Esophagus muscularis mucosa (tissue), 4 donors: ENCODE data around the gene IFNGR2. TPM values are rescaled to one million over a fixed set of nuclear protein-coding genes. Genes with fewer than 3 reads are reported as not detected.

ENCODE experiments used
- DNase-seq: peaks from one replicate; pipeline ENCODE4 v3.0.0-alpha.2; 2017; ENCODE audit errors: extremely low spot score
- H3K27ac ChIP-seq, 4 donors: fragments of 200-600 bp; sonication (generic); replicated peaks in 1 of 4; 1 replicate in 3 of 4; 2 replicates in 1 of 4; pipeline ENCODE4 v1.5.1; 2016 to 2019; ENCODE audit warnings: mild to moderate bottlenecking in 1 of 4
- H3K27me3 ChIP-seq, 4 donors: fragments of 200-600 bp; sonication (generic); one replicate each; pipeline versions ENCODE4 v1.5.1 to v1.6.0; 2016 to 2019
- H3K36me3 ChIP-seq, 4 donors: fragments of 200-600 bp; sonication (generic); one replicate each; pipeline ENCODE4 v1.5.1; 2016 to 2019
- H3K4me1 ChIP-seq, 4 donors: fragments of 200-600 bp; sonication (generic); one replicate each; pipeline ENCODE4 v1.5.1; 2016 to 2019
- H3K4me3 ChIP-seq, 4 donors: fragments of 200-600 bp; sonication (generic); 1 replicate in 2 of 4; 2 replicates in 2 of 4; pipeline ENCODE4 v1.5.1; 2016 to 2019; ENCODE audit warnings: mild to moderate bottlenecking in 4 of 4, moderate library complexity in 1 of 4
- H3K9me3 ChIP-seq, 4 donors: fragments of 200-600 bp; sonication (generic); 1 replicate in 3 of 4; 2 replicates in 1 of 4; pipeline ENCODE4 v1.5.1; 2016 to 2019
- EP300 ChIP-seq: sonication (generic); formaldehyde crosslinking; IDR thresholded peaks from one replicate; pipeline ENCODE4 v1.6.1; 2017; ENCODE audit warnings: antibody characterized with exemption
- POLR2A ChIP-seq: fragments of 450-650 bp; IDR thresholded peaks from one replicate; pipeline ENCODE4 v1.6.1; 2017; ENCODE audit warnings: antibody characterized with exemption, moderate library complexity, mild to moderate bottlenecking, low read depth
- POLR2AphosphoS5 ChIP-seq, 2 donors: sonication (generic); formaldehyde crosslinking; IDR thresholded peaks; one replicate each; pipeline ENCODE4 v1.6.1; 2017; ENCODE audit warnings: antibody characterized with exemption in 2 of 2
- WGBS: methylation state at CpG from one replicate; pipeline ENCODE4 v1.1.5; 2018; 5-methylcytosine and 5-hydroxymethylcytosine counted together
- intact Hi-C: fragments of 100-400 bp; cut with DNase I; formaldehyde crosslinking; loops from one replicate; pipeline ENCODE4 v1.15.1; 2023
- total RNA-seq, 4 donors: library from RNA; depleted of rRNA; stranded (reverse); fragments of >200 nt; gene quantifications; one replicate each; pipeline versions ENCODE4 v1.1.0 to v1.2.1, GENCODE V29; 2016
- TF ChIP-seq, protein P1 (sequence below), 3 experiments: fragments of 200-600 bp in 2 of 3; fragments of 450-650 bp in 1 of 3; sonication (generic) in 2 of 3; IDR thresholded peaks; one replicate each; pipeline ENCODE4 v1.5.1; 2017 to 2019; ENCODE audit warnings: antibody characterized with exemption in 3 of 3, mild to moderate bottlenecking in 2 of 3, moderate library complexity in 1 of 3

IFNGR2 gene
- total RNA-seq, 4 donors from 2014 or later = 28.7 to 56.3 (median 39.3) TPM

DNA sequence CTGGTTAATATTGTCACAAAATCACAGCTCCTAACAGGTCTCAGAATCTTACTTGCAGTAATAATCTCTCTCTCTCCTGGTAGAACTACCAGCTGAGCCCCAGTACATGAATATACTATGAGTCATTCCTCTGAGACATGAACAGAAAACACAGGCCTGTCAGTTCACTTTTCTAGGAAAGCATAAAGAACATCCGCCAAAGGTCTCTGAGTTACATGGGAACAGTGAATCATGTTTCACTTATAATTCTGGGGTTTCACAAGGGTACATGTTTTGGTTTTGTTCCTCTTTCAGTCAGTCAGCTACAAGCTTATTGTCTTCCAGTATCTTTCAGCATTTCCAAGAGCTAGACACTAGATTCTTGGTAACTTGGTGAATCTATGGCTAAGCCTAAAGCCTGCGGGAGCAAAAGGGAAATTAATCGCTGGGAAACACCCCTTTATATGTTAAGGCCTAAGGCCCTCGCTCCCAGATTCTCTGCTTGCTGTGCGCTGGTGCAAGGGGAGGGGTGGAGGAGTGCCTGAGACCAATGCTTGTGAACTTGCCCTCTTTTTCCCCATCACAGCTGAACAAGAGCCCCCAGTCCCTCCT is 31.7 kb downstream of the IFNGR2 start:
- no peaks in the 10 kb centered on the region for H3K27me3 ChIP-seq
- H3K27ac ChIP-seq = peak overlapping the region; percentile 64 to 83 (median 78)
- intact Hi-C loops = no loop called here
- TF ChIP-seq, protein P1, sequence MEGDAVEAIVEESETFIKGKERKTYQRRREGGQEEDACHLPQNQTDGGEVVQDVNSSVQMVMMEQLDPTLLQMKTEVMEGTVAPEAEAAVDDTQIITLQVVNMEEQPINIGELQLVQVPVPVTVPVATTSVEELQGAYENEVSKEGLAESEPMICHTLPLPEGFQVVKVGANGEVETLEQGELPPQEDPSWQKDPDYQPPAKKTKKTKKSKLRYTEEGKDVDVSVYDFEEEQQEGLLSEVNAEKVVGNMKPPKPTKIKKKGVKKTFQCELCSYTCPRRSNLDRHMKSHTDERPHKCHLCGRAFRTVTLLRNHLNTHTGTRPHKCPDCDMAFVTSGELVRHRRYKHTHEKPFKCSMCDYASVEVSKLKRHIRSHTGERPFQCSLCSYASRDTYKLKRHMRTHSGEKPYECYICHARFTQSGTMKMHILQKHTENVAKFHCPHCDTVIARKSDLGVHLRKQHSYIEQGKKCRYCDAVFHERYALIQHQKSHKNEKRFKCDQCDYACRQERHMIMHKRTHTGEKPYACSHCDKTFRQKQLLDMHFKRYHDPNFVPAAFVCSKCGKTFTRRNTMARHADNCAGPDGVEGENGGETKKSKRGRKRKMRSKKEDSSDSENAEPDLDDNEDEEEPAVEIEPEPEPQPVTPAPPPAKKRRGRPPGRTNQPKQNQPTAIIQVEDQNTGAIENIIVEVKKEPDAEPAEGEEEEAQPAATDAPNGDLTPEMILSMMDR (IDR thresholded peaks at IDR 0.05) = no peak
- TF ChIP-seq POLR2A (no peak), POLR2AphosphoS5 (IDR thresholded peaks at IDR 0.05) (peak in 1 of 2 donors; percentile 79), EP300 (no peak)
- no peak overlapping the region for H3K4me3 ChIP-seq
- 61% methylated on average over 5 of the region's 5 CpGs for WGBS
- peaks cover 52 to 95% (median 82%) of the 10 kb centered on the region in 4 donors for H3K36me3 ChIP-seq
- no peak for DNase-seq
- H3K9me3 ChIP-seq = no peaks in the 10 kb centered on the region
- peaks cover 20 to 28% (median 25%) of the 10 kb centered on the region in 4 donors for H3K4me1 ChIP-seq

DNA sequence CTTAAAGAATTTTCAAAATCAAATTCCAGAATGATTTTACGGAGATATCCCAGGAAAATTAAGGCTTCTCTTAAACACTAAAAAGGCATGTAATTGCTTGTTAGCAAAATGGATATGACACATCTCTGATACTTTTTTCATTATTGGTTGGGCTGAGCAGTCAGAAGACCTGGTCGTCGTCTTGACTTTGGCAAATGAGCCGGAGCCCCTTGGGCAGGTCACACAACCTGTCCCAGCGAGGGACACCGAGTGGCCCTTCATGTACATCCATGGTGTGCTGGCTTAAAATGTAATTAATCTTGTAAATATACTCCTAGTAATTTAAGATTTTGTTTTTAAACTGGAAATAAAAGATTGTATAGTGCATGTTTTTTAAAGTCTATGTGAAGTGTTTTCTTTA is 33.9 kb downstream of the IFNGR2 start:
- Histone ChIP-seq H3K27ac (peak overlapping the region in 1 of 4 donors; percentile 21), H3K27me3 (no peaks in the 10 kb centered on the region), H3K4me1 (peaks cover 28 to 33% (median 31%) of the 10 kb centered on the region in 4 donors), H3K36me3 (peaks cover 41 to 73% (median 62%) of the 10 kb centered on the region in 4 donors), H3K4me3 (no peak overlapping the region), H3K9me3 (no peaks in the 10 kb centered on the region)
- TF ChIP-seq POLR2A = no peak
- TF ChIP-seq POLR2AphosphoS5 (IDR thresholded peaks at IDR 0.05) = no peak
- TF ChIP-seq, protein P1 (IDR thresholded peaks at IDR 0.05) = no peak
- TF ChIP-seq EP300 = no peak
- no peak for DNase-seq
- intact Hi-C loops = no loop called here
- WGBS = 69% methylated on average over 6 of the region's 6 CpGs

DNA sequence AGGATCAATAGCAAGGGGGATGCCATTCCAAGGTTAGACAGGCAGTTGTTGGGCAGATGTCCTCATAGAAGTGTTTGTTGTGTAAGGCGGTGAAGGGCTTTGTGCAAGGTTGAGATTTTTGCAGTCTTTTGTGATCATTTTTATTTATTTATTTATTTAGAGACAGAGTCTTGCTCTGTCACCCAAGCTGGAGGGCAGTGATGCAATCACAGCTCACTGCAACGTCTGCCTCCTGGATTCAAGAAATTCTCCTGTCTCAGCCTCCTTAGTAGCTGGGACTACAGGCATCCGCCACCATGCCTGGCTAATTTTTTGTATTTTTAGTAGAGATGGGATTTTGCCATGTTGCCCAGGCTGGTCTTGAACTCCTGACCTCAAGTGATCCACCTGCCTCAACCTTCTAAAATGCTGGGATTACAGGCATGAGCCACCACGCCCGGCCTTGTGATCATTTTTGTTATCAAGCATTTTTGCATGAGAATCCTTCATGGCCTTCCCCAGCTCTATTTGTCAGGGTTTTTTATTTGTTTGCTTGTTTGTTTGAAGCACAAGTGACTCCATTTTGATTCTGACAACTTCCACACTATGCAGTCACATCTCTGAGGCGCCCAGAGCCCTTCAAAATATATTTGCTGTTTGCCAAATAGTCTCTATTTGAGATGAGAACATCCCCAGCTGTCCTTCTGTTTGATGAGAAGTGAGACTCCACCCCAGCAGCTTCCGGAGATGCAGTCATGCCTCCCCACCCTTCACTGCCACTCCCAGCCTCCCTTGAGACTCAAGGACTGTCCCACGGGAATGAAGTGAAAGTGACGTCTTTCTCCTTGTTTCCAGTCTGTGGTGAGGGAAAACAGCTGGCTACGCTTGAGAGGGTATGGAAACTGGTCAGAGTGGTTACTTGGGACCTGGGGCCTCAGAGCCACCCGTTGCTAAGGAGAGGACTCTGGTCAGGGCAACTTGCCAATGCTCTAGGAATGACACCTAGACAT is 38.6 kb downstream of the IFNGR2 start:
- TF ChIP-seq, protein P1 (IDR thresholded peaks at IDR 0.05) = no peak
- peak; percentile 33 to 40 for TF ChIP-seq POLR2AphosphoS5 (IDR thresholded peaks at IDR 0.05)
- Histone ChIP-seq H3K4me1 (peaks cover 11 to 25% (median 18%) of the 10 kb centered on the region in 4 donors), H3K36me3 (peaks cover 24 to 53% (median 31%) of the 10 kb centered on the region in 4 donors), H3K4me3 (no peak overlapping the region), H3K9me3 (no peaks in the 10 kb centered on the region), H3K27ac (peak overlapping the region; percentile 45 to 62 (median 50)), H3K27me3 (no peaks in the 10 kb centered on the region)
- DNase-seq = no peak
- WGBS = 63% methylated on average over 11 of the region's 11 CpGs
- intact Hi-C loops = loop anchor here (10.0 kb wide), 1 partner anchor 607 kb away; no protein-coding TSS in a partner anchor

DNA sequence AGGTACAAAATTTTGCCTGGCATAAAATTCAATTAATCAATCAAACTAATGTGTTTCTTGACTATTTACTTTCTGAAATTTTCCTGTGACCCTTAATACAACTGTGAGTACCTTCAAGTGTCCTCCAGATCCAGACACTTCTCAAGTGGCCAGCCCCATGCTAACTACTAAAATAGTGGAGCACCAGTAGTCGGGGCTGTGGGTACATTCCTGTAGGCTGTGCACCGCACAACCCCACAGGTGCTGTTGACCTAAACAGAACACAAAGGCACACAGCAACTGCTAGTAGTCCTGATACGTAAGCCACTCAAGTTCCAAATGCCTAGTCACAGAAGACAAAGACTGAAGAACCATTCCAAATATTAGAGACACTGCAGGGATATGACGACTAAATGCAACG is 40.0 kb downstream of the IFNGR2 start:
- H3K36me3 ChIP-seq = peaks cover 12 to 53% (median 27%) of the 10 kb centered on the region in 4 donors
- WGBS = 76% methylated on average over 5 of the region's 5 CpGs
- intact Hi-C loops = loop anchor here (10.0 kb wide), 1 partner anchor 608 kb away; no protein-coding TSS in a partner anchor
- TF ChIP-seq POLR2A (no peak), POLR2AphosphoS5 (IDR thresholded peaks at IDR 0.05) (no peak), EP300 (no peak)
- TF ChIP-seq, protein P1 (IDR thresholded peaks at IDR 0.05) = no peak
- H3K4me1 ChIP-seq = peaks cover 11 to 25% (median 18%) of the 10 kb centered on the region in 4 donors
- peak overlapping the region in 1 of 4 donors; percentile 45 for H3K27ac ChIP-seq
- H3K4me3 ChIP-seq = no peak overlapping the region
- H3K27me3 ChIP-seq = no peaks in the 10 kb centered on the region
- DNase-seq = no peak
- H3K9me3 ChIP-seq = no peaks in the 10 kb centered on the region
